Stimulated activated CD4-positive, alpha-beta T cell treated with anti-CD3 and anti-CD28 coated beads, Interleukin-2, amount 100 ng/mL, for 48 hours (primary cell): Measurements from ENCODE around the gene CACFD1.
"Not testable (repeated sequence)": the region's sequence is repeated elsewhere in the genome, so short reads cannot be mapped to it uniquely, and the experiment has no call there.

Experiments used
- DNase-seq, 2 donors: peaks; one replicate each; pipeline ENCODE4 v3.0.0-alpha.2; 2020

Gene CACFD1

DNA sequence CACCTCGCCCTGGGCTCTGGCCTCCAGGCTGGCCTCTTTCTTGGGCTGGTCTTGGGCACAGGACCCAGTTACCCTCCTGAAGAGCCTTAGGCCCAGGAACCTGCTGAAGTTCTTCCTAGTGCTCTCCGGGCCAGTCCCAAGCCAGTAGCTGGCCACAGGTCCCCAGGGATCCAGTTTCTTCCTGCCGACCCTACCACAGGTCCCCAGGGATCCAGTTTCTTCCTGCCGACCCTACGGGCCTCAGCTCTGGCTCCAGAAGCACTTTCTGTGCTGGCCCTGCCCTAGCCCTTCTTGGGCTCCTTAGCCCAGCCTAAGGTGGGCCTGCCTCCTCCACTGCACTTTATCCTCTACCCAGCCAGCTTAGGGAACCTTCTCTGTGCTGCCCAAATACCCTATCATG lies 18.2 kb upstream of the CACFD1 start:
- DNase-seq, result no peak

DNA sequence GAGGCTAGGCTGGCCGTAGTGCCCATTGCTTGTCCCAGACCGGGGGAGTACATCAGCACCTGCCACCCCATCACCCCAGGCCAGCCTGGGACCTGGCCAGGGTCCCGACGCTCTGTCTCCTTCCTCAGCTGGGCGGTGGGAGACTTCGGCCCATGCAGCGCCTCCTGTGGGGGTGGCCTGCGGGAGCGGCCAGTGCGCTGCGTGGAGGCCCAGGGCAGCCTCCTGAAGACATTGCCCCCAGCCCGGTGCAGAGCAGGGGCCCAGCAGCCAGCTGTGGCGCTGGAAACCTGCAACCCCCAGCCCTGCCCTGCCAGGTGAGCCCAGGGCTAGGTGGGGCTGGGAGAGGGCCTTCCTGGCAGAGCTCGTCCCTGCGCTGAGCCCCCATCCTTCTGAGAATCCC lies 16.5 kb upstream of the CACFD1 start:
- DNase-seq, result no peak

DNA sequence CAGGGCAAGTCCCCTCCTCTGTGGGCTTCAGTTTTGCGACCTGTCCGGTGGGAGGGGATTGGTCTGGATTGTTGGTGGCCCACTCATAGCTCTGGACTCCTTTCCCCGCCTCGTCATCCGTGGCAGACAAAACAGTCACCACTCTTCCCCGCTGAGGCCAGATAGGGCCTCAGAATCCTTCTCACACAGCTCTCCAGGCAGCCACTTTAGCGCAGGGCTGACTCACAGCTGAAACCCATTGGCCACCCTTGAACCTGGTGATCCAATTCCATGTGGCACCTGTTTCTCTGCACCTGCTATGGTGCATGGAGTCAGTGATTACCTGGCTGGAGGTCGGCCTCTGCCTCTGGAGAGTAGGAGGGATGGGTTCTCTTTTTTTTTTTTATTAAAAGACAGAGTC lies 15.8 kb upstream of the CACFD1 start:
- DNase-seq, result no peak

DNA sequence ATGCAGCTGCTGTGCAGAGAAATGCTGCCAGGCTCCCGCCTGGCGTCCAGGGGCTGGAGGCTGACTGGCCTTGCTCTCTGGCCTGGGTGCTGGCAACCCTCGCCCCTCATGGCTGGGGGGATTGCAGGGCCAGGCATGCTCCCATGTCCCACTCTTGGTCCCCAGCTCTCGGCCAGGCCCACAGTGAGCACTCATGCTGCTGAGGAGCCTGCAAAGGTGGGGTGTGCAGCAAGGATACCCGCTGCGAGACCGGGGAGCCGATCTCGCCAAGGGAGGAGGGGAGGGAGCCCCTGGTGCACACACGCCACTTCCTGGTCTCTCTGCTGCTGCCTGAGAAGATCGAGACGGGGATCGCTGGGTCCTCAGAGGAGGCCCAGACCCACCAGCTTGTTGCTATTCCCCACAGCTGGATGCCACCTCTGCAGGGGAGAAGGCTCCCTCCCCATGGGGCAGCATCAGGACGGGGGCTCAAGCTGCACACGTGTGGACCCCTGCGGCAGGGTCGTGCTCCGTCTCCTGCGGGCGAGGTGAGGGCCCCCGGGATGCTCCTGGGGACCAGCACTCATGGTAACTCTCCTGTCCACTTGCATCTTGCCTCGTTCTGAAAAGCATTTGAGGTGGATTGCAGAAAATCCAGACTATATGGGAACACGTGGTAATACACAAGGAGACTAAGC lies 14.3 kb upstream of the CACFD1 start:
- DNase-seq, result no peak

DNA sequence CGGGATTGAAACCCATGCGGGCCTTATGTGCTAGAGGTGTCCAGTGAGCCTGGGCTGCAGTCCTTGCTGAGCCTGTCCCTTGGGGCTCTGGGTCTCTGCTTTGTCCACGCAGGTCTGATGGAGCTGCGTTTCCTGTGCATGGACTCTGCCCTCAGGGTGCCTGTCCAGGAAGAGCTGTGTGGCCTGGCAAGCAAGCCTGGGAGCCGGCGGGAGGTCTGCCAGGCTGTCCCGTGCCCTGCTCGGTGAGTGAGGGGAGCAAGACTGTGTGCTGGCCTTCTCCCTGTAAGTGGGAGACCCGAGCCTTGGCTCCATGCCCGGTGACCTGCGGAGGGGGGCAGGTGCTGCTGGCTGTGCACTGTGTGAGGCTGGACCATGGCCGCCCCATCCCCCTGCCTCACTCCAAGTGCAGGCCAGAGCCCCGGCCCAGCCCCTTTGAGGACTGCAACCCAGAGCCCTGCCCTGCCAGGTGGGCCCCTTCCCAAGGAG lies 11.2 kb upstream of the CACFD1 start:
- DNase-seq, result no peak

DNA sequence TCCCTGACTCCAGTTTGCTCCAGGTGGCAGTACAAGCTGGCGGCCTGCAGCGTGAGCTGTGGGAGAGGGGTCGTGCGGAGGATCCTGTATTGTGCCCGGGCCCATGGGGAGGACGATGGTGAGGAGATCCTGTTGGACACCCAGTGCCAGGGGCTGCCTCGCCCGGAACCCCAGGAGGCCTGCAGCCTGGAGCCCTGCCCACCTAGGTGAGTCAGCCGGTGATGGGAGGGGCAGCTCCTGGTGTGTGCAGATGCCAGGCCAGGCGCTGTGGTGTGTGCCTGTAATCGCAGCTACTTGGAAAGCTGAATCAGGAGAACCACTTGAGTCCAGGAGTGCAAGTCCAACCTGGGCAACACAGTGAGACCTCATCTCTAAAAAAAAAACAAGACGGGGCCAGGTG lies 10.0 kb upstream of the CACFD1 start:
- no peak for DNase-seq

DNA sequence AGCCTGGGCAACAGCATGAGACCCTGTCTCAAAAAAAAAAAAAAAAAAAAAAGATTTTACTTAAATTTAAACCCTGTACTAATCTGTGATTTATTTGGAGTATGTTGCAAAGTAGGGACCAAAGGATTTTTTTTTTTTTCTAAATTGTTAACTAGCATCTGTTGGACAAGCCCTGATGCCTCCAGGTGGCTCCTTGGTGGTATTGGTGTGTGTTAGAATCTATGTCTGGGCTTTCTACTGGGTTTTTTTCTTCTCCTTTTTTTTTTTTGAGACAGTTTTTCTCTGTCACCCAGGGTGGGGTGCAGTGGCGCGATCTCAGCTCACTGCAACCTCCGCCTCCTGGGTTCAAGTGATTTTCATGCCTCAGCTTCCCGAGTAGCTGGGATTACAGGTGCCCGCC lies 7.9 kb upstream of the CACFD1 start:
- not testable (repeated sequence) for DNase-seq

DNA sequence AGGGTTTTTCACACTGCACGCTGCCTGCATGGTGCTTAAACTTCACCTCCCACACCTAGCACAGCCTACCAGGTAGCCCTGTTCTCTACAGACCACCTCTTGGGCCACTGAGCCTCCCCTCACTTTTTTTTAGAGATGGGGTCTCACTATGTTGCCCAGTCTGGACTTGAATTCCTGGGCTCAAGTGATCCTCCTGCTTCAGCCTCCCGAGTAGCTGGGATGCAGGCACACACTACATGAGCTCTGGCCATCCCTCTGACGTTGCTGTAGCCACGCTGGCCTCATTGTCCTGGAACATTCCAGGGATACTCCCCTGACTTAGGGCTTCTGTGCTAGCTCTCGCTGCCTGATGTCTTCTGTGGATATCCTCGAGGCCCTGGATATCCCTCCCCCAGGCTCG lies 7.2 kb upstream of the CACFD1 start:
- DNase-seq, result no peak

DNA sequence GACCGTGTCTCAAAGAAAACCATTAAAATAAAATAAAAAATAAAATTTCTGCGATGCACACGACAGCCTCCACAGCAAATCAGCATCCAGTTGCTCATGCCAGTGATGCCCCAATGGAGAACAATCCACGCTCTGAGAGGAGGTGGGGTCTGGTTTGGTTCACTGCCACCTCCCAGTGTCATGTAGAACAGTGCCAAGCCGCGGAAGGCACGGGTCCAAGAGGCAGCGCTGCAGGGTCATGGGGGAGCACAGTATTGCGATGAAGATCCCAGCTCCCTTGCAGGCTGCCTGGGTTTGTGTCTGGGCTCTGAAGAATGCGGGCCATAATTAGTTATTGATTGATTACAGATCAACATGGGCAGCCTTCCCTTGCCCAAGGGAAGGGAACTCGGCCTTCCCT lies 6.1 kb upstream of the CACFD1 start:
- DNase-seq, result no peak

DNA sequence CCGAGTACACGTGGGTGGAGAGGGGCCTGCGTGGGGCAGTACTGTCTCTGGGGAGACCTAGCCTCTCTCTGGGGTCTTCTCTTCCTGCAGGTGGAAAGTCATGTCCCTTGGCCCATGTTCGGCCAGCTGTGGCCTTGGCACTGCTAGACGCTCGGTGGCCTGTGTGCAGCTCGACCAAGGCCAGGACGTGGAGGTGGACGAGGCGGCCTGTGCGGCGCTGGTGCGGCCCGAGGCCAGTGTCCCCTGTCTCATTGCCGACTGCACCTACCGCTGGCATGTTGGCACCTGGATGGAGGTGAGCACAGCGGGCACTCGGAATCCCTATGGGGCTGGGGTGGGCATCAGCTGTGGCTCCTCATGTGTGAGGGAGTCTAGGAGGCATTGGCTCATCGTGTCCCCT lies 5.5 kb upstream of the CACFD1 start:
- no peak for DNase-seq

DNA sequence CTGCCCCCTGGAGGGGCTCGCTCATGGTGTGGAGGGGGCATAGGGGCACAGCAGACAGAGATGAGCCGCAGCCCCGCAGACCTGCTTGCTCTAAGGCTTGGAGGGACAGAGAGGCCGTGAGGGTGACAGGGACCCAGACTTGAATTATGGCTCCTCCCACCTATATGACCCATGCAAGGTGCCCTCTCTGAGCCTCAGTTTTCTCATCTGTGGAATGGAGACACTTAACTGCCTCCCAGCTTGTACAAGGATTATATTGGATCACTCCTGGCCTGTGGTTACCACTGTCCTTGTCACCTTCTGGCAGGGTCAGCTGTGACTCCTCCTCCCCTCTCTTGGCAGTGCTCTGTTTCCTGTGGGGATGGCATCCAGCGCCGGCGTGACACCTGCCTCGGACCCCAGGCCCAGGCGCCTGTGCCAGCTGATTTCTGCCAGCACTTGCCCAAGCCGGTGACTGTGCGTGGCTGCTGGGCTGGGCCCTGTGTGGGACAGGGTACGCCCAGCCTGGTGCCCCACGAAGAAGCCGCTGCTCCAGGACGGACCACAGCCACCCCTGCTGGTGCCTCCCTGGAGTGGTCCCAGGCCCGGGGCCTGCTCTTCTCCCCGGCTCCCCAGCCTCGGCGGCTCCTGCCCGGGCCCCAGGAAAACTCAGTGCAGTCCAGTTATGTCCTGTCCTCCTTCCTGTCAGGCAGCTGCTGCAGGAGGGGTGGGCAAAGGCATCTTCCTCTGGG lies 4.7 kb upstream of the CACFD1 start:
- no peak for DNase-seq

DNA sequence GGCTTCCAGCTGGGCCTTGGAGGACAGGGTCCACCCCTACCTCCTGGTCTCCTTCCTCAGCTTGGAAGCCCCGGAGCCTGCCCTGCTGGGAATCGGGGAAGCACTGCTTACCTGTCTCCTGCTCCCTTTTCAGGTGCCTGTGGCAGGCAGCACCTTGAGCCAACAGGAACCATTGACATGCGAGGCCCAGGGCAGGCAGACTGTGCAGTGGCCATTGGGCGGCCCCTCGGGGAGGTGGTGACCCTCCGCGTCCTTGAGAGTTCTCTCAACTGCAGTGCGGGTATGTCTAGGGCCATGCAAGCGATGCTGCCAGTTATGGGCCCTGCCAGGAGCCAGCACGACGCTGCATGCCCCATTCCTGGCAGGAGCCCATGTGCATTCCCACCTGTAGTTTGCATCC lies 3.8 kb upstream of the CACFD1 start:
- no peak for DNase-seq

DNA sequence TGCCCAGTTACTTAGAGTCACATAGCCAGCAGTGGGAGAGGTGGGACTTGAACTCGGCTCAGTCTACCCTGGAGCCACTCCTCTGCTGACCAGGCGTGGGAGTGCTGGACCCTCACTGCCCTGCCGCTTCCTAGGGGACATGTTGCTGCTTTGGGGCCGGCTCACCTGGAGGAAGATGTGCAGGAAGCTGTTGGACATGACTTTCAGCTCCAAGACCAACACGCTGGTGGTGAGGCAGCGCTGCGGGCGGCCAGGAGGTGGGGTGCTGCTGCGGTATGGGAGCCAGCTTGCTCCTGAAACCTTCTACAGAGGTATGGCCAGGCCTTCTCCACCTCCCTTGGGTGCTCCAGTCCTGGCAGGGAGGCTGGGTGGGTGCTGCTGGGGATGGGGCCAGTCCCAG lies 3.4 kb upstream of the CACFD1 start:
- no peak for DNase-seq

DNA sequence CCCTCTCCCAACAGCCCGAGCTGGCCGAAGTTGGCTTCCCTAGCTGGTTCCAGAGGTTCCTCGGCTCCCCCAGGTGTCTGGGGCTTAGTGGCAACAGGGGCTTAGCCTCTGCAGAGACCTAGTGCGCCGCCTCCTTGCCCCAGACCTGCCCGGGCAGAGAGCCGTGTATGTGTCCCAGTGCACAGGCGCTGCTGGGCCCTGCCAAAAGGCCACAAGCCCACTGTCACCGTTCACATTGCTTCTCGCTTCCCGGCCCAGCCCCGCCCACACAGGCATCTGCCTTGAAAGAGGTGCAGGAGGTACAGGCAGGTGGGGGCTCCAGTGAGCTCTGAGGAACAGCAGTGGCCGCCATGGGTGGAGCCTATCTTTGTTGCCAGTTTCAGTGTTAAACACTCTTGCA lies 2.5 kb upstream of the CACFD1 start:
- no peak for DNase-seq

DNA sequence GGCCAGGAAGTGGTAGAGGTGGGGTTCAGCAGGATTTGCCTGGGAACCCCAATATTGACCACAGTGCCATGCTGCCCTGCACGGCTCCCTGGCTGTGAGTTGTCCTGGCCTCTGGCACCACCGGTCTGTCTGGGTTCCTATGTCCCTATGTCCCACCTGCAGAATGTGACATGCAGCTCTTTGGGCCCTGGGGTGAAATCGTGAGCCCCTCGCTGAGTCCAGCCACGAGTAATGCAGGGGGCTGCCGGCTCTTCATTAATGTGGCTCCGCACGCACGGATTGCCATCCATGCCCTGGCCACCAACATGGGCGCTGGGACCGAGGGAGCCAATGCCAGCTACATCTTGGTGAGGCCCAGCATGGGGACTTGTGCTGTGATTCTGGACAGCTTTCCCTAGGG lies 2.0 kb upstream of the CACFD1 start:
- no peak for DNase-seq

DNA sequence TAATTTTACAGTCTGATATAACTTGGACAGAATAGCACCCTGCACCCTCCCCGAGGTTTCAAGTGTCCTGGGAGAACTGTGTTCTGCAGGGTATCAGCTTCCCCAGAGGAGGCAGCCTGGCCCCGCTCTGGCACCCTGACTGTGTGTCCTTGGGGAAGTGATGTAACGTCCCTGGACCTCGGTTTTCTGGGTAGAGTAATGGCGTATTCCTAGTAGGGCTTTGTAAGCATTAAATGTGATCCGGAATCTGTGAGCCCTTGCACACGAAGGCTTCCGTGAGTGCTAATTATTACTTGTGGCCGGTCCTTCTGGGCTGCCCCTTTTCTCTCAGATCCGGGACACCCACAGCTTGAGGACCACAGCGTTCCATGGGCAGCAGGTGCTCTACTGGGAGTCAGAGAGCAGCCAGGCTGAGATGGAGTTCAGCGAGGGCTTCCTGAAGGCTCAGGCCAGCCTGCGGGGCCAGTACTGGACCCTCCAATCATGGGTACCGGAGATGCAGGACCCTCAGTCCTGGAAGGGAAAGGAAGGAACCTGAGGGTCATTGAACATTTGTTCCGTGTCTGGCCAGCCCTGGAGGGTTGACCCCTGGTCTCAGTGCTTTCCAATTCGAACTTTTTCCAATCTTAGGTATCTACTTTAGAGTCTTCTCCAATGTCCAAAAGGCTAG lies 1.0 kb upstream of the CACFD1 start:
- no peak for DNase-seq

DNA sequence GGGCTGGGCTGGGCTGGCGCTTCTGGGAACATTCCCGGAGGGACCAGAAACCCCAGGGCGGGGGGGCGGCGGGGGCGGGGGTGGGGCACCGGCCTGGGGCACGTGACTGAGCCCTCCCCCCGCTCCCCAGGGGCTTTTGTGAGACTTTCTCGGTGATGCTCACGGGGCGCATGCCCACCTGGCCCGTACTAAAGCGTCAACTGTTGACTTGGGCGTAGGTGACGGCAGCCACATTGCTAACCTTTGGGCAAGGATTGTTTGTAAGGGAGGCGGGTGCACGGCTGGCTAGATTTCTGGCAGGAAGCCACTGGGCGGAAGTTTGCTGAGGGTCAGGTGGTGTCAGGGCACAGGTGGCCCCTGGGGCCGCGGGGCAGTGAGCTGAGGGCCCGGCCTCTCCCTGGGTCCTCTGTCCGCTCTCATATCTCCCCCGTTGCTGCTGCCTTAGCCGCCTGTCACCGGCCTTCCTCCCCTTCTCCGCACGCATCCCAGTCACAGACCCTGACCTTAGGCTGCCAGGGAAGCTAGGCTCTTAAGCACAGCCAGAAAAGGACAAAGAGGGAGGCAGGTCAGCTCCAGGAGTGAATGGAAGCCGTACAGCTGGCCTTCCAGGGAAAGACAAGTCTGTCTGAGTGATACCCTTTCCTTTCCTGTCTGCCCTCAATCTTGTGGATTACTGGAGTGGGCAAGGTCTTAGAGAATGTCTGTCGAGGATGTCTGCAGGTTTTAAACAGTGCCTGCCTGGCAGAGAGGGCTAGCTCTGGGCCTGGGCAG lies 812 bp downstream of the CACFD1 start:
- DNase-seq, result no peak

DNA sequence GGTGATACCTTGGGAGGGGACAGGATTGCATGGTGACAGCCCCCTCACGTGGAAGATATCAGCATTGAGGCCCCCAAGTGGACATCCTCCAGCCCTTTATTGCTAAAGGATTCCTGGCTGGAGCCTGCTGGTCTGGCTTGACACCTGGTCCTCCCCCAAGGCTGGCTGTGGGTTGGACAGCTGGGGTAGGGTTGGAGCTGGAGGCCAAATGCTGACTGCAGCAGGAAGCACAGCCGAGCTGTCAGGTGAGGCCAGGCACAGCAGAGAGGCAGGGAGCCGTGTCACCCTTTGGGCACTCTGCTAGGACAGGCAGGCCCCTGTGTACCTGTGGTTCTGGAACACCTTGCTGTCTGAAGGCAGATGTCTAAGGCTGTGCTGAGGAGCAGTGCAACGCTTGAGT lies 2.2 kb downstream of the CACFD1 start:
- DNase-seq, result no peak

DNA sequence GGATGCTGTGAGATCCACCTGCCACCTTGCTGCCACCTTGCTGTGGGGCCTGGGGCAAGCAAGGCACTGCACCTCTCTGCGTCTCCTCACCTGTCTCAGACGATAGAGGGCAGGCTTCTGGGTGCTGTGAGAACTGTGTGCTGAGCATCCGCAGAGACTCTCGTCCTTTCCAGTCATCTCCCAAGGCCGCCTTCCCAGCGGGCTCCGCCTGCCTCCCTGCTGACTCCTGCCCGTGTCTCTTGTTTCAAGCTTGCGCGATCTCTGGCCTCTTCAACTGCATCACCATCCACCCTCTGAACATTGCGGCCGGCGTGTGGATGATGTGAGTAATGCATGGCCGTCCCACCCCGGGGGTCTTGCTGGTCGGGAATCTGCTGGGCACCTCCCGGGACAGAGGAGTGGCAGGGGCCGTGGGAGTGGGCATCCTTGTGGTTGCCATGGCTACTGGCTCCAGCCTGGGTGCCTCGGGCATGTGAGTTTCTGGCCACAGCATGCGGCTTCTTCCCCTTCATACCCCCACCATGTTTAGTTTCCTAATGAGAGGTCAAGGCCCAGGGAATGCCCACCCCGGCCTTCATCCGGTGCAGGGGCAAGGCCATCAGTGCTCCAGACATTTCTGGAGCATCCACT lies 3.6 kb downstream of the CACFD1 start:
- DNase-seq, result no peak

DNA sequence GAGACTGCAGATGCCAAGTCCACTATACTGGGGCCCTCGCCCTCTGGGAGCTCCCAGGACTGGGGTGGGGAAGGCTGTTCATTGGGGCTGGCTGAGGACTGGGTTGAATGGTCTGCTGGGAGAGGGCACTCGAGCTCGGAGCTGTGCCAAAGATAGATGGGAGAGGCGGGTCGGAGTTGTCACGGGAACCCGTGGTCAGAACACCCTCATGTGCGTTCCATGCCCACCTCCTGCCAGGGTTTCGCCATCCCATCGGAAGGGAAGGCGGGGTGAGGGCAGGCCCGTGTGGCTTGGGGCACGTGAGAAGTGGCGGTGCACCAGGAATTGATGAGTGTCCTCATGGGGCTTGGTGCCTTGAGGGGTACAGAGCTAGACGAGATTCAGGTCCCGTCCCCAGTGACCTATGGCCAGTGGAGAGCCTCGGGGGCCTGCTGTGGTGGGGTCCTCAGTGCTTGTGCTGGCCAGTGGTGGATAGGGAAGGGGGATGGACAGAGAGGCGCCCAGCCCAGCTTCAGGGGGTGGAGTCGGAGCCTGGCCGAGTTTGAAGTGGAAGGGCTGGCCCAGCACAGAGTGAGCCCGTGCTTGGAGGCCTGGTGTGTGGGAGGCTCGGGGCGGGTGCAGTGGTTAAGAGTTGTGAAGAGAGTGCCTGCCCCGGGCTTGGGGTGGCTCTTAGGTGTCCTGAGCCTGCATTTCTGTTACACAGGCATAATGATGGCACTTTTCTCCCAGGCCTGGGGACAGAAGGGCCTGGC lies 4.3 kb downstream of the CACFD1 start:
- no peak for DNase-seq

DNA sequence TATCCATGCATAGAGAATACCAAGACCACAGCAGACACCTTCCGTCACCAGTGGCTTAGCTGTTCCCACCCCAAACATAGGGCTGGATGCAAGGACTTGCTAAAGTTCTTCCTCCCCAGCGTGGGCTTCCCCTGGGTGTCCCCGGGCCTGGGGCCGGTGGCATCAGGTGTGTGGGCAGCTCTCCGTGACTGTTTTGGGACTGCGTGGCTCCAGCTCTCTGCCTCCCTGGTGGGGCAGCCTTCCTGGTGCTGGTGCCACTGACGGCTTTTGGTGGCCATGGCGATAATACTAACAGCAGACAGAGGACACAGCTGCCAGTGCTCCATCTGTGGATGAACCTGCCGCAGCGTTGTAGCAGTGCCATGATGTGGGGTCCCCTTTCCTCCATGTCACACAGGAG lies 4.9 kb downstream of the CACFD1 start:
- no peak for DNase-seq

DNA sequence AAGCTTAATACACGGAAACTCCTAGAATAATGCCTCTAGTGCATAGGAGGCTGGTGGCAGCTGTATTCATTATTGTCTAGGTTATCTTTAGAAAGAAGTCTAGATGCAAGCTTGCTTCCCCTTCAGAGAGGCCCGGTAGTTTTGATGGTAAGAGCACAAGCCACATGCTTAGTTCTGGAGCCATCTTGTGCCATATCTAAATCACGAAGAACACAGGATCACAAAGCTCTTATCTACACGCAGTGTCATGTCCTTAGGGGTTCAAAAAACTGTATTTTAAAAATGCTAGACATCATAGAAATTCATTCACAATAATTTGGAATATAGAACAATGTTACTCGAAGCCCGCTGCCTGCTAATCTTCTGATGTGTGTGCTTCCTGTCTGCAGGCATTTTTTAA lies 6.2 kb downstream of the CACFD1 start:
- no peak for DNase-seq
